GM10266 (cell line): ENCODE data around the gene TMEM161B.
A peak's percentile ranks its signal among the peaks of the same experiment; 100 is the strongest.
"Not testable (repeated sequence)": the region's sequence is repeated elsewhere in the genome, so short reads cannot be mapped to it uniquely, and the experiment has no call there.

Experiments used
- DNase-seq: peaks from one replicate; pipeline ENCODE4 v3.0.0; 2012; ENCODE audit errors: extremely low spot score
- CTCF ChIP-seq: IDR thresholded peaks from 2 replicates; pipeline ENCODE4 v1.5.1; 2012; ENCODE audit warnings: mild to moderate bottlenecking, low read depth; ENCODE audit not compliant: control insufficient read depth, insufficient read depth; ENCODE audit errors: missing control alignments

TMEM161B gene

GRCh38 chr5:88283690-88284089 lies 15.0 kb upstream of the TMEM161B start:
- DNase-seq = no peak
- no peak for TF ChIP-seq CTCF

GRCh38 chr5:88281322-88281721 lies 12.7 kb upstream of the TMEM161B start:
- no peak for TF ChIP-seq CTCF
- DNase-seq = no peak

- no peak for DNase-seq
Observed at GRCh38 chr5:88279584-88279983, 10.9 kb upstream of the TMEM161B start.

GRCh38 chr5:88276378-88276777 lies 7.7 kb upstream of the TMEM161B start:
- no peak for TF ChIP-seq CTCF

More at GRCh38 chr5:88279584-88279983, 10.9 kb upstream of the TMEM161B start:
- TF ChIP-seq CTCF = no peak

GRCh38 chr5:88275581-88275980 lies 6.9 kb upstream of the TMEM161B start:
- TF ChIP-seq CTCF = no peak
- DNase-seq = no peak

More at GRCh38 chr5:88276378-88276777, 7.7 kb upstream of the TMEM161B start:
- no peak for DNase-seq

- peak; percentile 4 for DNase-seq
- TF ChIP-seq CTCF = no peak
Observed at GRCh38 chr5:88269222-88269771, 652 bp upstream of the TMEM161B start.

- not testable (repeated sequence) for DNase-seq
Observed at GRCh38 chr5:88264565-88264964, 4.1 kb downstream of the TMEM161B start.

GRCh38 chr5:88263349-88263748 lies 5.3 kb downstream of the TMEM161B start:
- no peak for TF ChIP-seq CTCF
- DNase-seq = no peak
